ENCODE measurements around the gene COBL.

The COBL gene

GRCh38 chr7:50978633-50979215 lies 337.9 kb downstream of the COBL start:
- no peak for DNase-seq

- DNase-seq = no peak
Measured at GRCh38 chr7:50977421-50977820, 339.2 kb downstream of the COBL start.

GRCh38 chr7:50976064-50976463 lies 340.5 kb downstream of the COBL start:
- DNase-seq = no peak

- no peak for DNase-seq
Measured at GRCh38 chr7:50974240-50974639, 342.4 kb downstream of the COBL start.

- DNase-seq = no peak
Measured at GRCh38 chr7:50973814-50974213, 342.8 kb downstream of the COBL start.

GRCh38 chr7:50970092-50970491 lies 346.5 kb downstream of the COBL start:
- DNase-seq = no peak
